K562 (cell line): ENCODE measurements around the gene FAM83F. TPM values are rescaled to one million over a fixed set of nuclear protein-coding genes. Genes with fewer than 3 reads are reported as not detected.

ENCODE experiments used
- CEBPB ChIP-seq: fragments of 450-650 bp; IDR thresholded peaks from 2 replicates; pipeline ENCODE4 v1.6.1; 2016; ENCODE audit warnings: missing genetic modification characterization, missing compliant biosample characterization
- CREB1 ChIP-seq, 2 experiments: sonication (generic) in 1 of 2; formaldehyde crosslinking in 1 of 2; IDR thresholded peaks; 2 replicates each; pipeline versions ENCODE4 v1.6.1 to v1.8.0; 2012 to 2022; ENCODE audit warnings: inconsistent platforms in 1 of 2, mild to moderate bottlenecking in 1 of 2, missing genetic modification reagents in 1 of 2, moderate library complexity in 1 of 2
- CREBBP ChIP-seq: IDR thresholded peaks from one replicate; pipeline ENCODE4 v1.6.1; 2012; ENCODE audit warnings: low read depth, mild to moderate bottlenecking, control low read depth, inconsistent platforms, low read length
- DPF2 ChIP-seq: fragments of 450-650 bp; IDR thresholded peaks from 2 replicates; pipeline ENCODE4 v1.6.1; 2016
- HNRNPUL1 ChIP-seq: fragments of 200-400 bp; formaldehyde crosslinking; IDR thresholded peaks from 2 replicates; pipeline ENCODE4 v1.6.1; 2017; ENCODE audit warnings: low read length
- KAT8 ChIP-seq: fragments of 450-650 bp; IDR thresholded peaks from 2 replicates; pipeline ENCODE4 v1.6.1; 2016; ENCODE audit warnings: low read depth, mild to moderate bottlenecking
- KDM4B ChIP-seq, 2 experiments: fragments of 450-650 bp in 1 of 2; sonication (generic) in 1 of 2; IDR thresholded peaks; 2 replicates each; pipeline ENCODE4 v1.6.1; 2016 to 2017; ENCODE audit warnings: borderline replicate concordance in 2 of 2, antibody characterized with exemption in 1 of 2, low read depth in 1 of 2, mild to moderate bottlenecking in 1 of 2
- LCOR ChIP-seq: sonication (generic); formaldehyde crosslinking; IDR thresholded peaks from 2 replicates; pipeline ENCODE4 v1.8.0; 2022; ENCODE audit warnings: mild to moderate bottlenecking, missing genetic modification reagents
- MECOM ChIP-seq: fragments of 250-450 bp; sonication (Bioruptor Pico); IDR thresholded peaks from 2 replicates; pipeline ENCODE4 v1.8.0; 2022; ENCODE audit warnings: inconsistent platforms
- MITF ChIP-seq: IDR thresholded peaks from 2 replicates; pipeline ENCODE4 v1.6.1; 2014; ENCODE audit warnings: antibody characterized with exemption
- MLLT1 ChIP-seq, 2 experiments: fragments of 450-650 bp; IDR thresholded peaks; 2 replicates each; pipeline ENCODE4 v1.6.1; 2016
- NFIC ChIP-seq: fragments of 450-650 bp; IDR thresholded peaks from 2 replicates; pipeline ENCODE4 v1.6.1; 2017; ENCODE audit warnings: mild to moderate bottlenecking, inconsistent platforms
- NFXL1 ChIP-seq: fragments of 450-650 bp; formaldehyde crosslinking; IDR thresholded peaks from 2 replicates; pipeline ENCODE4 v1.4.0; 2021; ENCODE audit warnings: mild to moderate bottlenecking
- PHB2 ChIP-seq: fragments of 450-650 bp; IDR thresholded peaks from 2 replicates; pipeline ENCODE4 v1.6.1; 2017; ENCODE audit warnings: low read depth
- PHTF2 ChIP-seq: fragments of 250-450 bp; sonication (Bioruptor Pico); IDR thresholded peaks from 2 replicates; pipeline ENCODE4 v1.5.0; 2021; ENCODE audit warnings: mild to moderate bottlenecking
- RBM14 ChIP-seq: fragments of 200-400 bp; formaldehyde crosslinking; IDR thresholded peaks from 2 replicates; pipeline ENCODE4 v1.6.1; 2018; ENCODE audit warnings: low read depth, mild to moderate bottlenecking, low read length, moderate library complexity, borderline replicate concordance; ENCODE audit not compliant: insufficient read depth
- SAFB ChIP-seq: fragments of 200-400 bp; formaldehyde crosslinking; IDR thresholded peaks from 2 replicates; pipeline ENCODE4 v1.6.1; 2017; ENCODE audit warnings: low read depth, low read length, borderline replicate concordance
- SIX5 ChIP-seq, 2 experiments: IDR thresholded peaks; 2 replicates each; pipeline ENCODE4 v1.6.1; 2011; ENCODE audit warnings: low read length in 2 of 2, borderline replicate concordance in 1 of 2, low read depth in 1 of 2, mild to moderate bottlenecking in 1 of 2, moderate library complexity in 1 of 2; ENCODE audit not compliant: insufficient read depth in 1 of 2
- SRSF1 ChIP-seq: fragments of 200-400 bp; formaldehyde crosslinking; IDR thresholded peaks from 2 replicates; pipeline ENCODE4 v1.6.1; 2017; ENCODE audit warnings: mild to moderate bottlenecking, low read depth, low read length, moderate library complexity
- TCF7 ChIP-seq: sonication (generic); IDR thresholded peaks from 2 replicates; pipeline ENCODE4 v1.6.1; 2016; ENCODE audit warnings: antibody characterized with exemption, borderline replicate concordance
- TRIM25 ChIP-seq: fragments of 450-650 bp; IDR thresholded peaks from 2 replicates; pipeline ENCODE4 v1.7.0; 2016; ENCODE audit warnings: borderline replicate concordance
- ZFPM2 ChIP-seq: fragments of 250-450 bp; sonication (Bioruptor Pico); IDR thresholded peaks from 2 replicates; pipeline ENCODE4 v1.5.1; 2022; ENCODE audit warnings: mild to moderate bottlenecking
- ZNF175 ChIP-seq: fragments of 200-800 bp; sonication (Bioruptor generic); IDR thresholded peaks from 2 replicates; pipeline ENCODE4 v1.6.1; 2016; ENCODE audit warnings: low read depth, mild to moderate bottlenecking, missing genetic modification characterization, missing compliant biosample characterization
- ZNF764 ChIP-seq: fragments of 250-450 bp; sonication (Bioruptor Pico); IDR thresholded peaks from 2 replicates; pipeline ENCODE4 v1.4.0; 2020; ENCODE audit warnings: low read depth, mild to moderate bottlenecking, moderate library complexity
- polyA plus RNA-seq, 8 experiments: library from polyadenylated mRNA; depleted of rRNA in 4 of 8; stranded (reverse) in 5 of 8; unstranded in 3 of 8; fragments of >200 nt; fragmentation: Nextera tagmentation in 2 of 8; fragmentation: Illumina TruSeq in 1 of 8; extraction: Ambion mirVana in 2 of 8; extraction: Trizol in 1 of 8; gene quantifications; 2 replicates each; pipeline versions ENCODE4 v1.2.1 to v1.2.3, GENCODE V29; 2011 to 2014; ENCODE audit warnings: inconsistent platforms in 1 of 8, missing spikeins in 1 of 8
- total RNA-seq, 7 experiments: library from RNA; depleted of rRNA in 6 of 7; stranded (reverse); fragments of >200 nt in 6 of 7; fragmentation: Illumina TruSeq in 2 of 7; extraction: Trizol in 2 of 7; gene quantifications; 2 replicates each; pipeline versions ENCODE4 v1.2.1 to v1.2.3, GENCODE V29; 2011 to 2021; ENCODE audit warnings: low replicate concordance in 1 of 7

The FAM83F gene
- total and polyA plus RNA-seq, 9 of the 15 experiments (the other 6 are each of a cell fraction or from before 2014, with no cell fraction given): under 0.01 to 0.13 (median 0.04) TPM; not detected in 1

- TF ChIP-seq ZNF175 (CRISPR knock-in tag) (peak; percentile 59), LCOR (peak; percentile 58; the same call in 1 of the 2 replicates), CEBPB (tag) (peak; percentile 85), PHB2 (no peak), PHTF2 (CRISPR knock-in tag) (no peak), ZNF764 (no peak), TCF7 (no peak), SRSF1 (no peak), SIX5 (IDR thresholded peaks at IDR 0.05; ENCODE audit: borderline replicate concordance in 1 of 2, insufficient read depth in 1 of 2, low read depth in 1 of 2, low read length in 2 of 2) (no peak), CREBBP (no peak), TRIM25 (no peak), NFIC (peak; percentile 69), HNRNPUL1 (no peak), ZFPM2 (CRISPR knock-in tag) (no peak), DPF2 (peak; percentile 92), MITF (no peak), RBM14 (no peak), MECOM (CRISPR knock-in tag) (no peak), KDM4B (IDR thresholded peaks at IDR 0.05; ENCODE audit: borderline replicate concordance in 2 of 2, low read depth in 1 of 2) (no peak), CREB1 (IDR thresholded peaks at IDR 0.05) (0 out of 2 replicates have a peak, but pooled peaks have one; percentile 48), CREB1 (CRISPR knock-in tag; IDR thresholded peaks at IDR 0.05) (peak; percentile 49; the same call in 1 of the 2 replicates), MLLT1 (IDR thresholded peaks at IDR 0.05) (0 out of 4 replicates have a peak, but pooled peaks of 1 of the 2 experiments have one; percentile 36), KAT8 (no peak), NFXL1 (CRISPR knock-in tag) (no peak), SAFB (no peak)
These were observed 33.7 kb upstream of the FAM83F start (continued) for GRCh38 chr22:39960791-39961746.
